ENCODE data around the gene DNAJC6. TPM values are rescaled to one million over a fixed set of nuclear protein-coding genes. Genes with fewer than 3 reads are reported as not detected.

Gene DNAJC6
- 0.89 and 2.0 TPM in 2 replicates for total RNA-seq

DNA sequence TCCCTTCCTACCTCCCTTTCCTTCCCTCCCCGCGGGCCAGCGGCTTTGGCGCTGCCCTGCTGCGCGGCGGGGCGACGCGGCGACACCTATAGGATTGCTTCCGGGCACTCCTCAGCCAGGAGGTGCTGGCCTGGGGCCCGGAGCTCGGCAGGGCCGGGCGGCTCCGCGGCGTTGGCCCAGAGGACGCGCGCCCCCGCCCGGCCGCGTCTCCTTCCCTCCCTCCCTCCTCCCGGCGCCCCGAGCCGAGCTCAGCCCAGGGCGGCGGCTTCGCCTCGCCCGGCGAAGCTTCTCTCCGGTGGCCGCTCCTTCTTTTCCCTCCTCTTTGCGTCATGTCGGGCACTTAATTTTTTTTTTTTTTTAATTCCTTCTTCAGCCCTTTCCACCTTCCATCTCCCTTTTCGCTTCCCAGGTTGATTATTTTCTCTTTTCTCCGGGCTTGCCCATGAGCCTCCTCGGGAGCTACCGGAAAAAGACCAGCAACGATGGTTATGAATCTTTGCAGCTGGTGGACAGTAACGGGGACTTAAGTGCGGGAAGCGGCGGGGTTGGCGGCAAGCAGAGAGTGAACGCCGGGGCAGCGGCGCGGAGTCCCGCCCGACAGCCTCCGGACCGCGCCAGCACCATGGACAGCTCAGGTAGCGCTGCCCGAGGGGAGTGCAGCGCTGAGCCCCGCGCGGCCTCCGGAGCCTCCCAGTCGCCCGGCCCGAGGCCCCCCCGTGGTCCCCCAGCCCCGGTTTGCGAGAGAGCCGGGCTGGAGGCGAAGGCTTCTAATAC lies at the start of gene DNAJC6:
DNAJC6 (plus strand) TSS at position 240 of the 774 bp plus-strand sequence; CDS start at position 443, 203 bp downstream.

DNA sequence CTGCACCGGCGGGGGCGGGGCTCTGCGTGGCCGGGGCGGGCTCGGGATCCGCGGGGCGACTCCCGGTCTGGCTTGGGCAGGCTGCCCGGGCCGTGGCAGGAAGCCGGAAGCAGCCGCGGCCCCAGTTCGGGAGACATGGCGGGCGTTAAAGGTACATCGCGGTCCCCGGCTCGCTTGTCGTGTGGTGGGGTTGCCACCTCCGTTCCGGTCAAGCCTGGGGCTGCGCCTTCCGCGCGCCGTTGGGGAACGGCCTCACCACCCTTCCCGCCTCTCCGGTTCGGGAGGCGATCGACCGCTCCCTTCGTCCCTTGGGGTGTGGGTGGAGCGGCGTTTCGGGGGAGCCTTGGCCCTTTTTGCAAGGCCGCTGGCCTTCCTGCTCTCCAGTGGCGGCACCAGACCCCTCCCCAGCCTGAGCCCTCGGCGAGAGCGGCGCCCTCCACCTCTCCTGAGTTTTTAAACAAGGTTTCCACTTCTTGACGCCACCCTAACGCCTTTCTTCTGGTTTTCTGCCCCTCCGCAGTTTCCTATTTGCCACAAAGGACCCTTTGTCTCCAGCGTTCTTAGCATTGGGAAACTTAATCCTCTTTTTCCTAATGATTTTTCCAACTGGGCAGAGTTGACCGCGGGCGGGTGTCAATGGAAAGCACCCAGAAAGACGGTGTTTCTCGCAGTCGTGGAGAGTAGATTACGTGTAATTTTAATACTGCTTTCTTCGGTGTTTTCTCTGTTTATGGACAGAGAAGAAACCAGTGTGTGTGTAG lies 111.4 kb downstream of the DNAJC6 start, which contains the start of the genes LEPR and LEPROT:
LEPR (plus strand) TSS at position 79 of the 761 bp plus-strand sequence. CDS start 144,898 bp downstream, outside the sequence.
LEPROT (plus strand) TSS at position 79 of the 761 bp plus-strand sequence; CDS start at position 136, 57 bp downstream.

Other genes with a start within 250 kb of the DNAJC6 start
- 42.5 and 70.7 TPM in 2 replicates for gene AK4, start 161.3 kb upstream of the DNAJC6 start, total RNA-seq
- 18.1 and 18.3 TPM in 2 replicates for gene LEPR, start 111.1 kb downstream of the DNAJC6 start, total RNA-seq
- gene LEPROT, start 111.1 kb downstream of the DNAJC6 start, total RNA-seq = 40.1 and 45.0 TPM in 2 replicates

All from smooth muscle cell of the umbilical artery (primary cell).